ENCODE data around the gene SP1.
"Not testable (repeated sequence)": the region's sequence is repeated elsewhere in the genome, so short reads cannot be mapped to it uniquely, and the experiment has no call there.

The SP1 gene

DNA sequence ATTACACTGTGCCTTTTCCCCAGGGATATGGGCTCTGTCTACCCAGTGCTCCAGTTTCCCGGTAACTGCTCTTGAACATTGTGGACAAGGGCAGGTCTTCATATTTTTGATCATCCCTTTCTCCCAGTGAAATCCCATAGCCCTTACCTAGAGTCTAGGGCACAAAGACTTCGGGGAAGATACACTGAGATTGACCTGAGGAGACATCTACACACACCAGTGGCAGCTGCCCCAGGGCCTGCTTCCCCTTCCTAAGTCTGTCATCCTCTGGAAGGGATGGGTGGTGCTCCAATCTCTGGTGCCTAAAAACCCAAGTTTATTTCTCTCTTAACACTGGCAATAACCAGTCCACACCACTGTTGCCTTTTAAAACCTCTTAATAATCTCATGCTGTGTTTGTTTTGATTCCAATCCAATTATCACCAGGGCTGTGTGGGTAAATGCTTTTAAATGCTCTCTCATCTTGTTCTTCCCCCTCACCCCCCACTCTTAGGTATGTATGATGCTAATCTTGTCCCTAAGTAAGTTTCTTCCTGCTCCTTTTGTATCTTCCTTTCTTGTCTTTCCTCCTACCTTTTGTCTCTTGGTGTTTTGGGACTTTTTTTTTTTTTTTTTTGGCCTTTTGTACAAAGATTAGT is 35.9 kb downstream of the SP1 start:
- not testable (repeated sequence) for DNase-seq

DNA sequence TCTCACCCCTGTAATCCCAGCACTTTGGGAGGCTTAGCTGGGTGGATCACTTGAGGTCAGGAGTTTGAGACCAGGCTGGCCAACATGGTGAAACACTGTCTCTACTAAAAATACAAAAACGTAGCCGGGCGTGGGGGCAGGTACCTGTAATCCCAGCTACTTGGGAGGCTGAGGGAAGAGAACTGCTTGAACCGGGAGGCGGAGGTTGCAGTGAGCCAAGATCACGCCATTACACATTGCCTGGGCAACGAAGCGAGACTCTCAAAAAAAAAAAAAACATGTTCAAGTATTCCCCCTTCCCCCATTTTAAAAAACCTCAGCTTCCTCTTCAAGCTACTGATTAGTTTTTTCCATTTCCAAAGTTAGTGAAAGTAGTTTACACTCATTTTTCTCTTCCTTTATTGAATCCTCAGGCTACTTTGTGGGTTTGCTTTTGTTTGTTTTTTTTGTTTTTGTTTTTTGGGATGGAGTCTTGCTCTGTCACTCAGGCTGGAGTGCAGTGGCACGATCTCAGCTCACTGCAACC is 37.4 kb downstream of the SP1 start:
- DNase-seq = not testable (repeated sequence)

DNA sequence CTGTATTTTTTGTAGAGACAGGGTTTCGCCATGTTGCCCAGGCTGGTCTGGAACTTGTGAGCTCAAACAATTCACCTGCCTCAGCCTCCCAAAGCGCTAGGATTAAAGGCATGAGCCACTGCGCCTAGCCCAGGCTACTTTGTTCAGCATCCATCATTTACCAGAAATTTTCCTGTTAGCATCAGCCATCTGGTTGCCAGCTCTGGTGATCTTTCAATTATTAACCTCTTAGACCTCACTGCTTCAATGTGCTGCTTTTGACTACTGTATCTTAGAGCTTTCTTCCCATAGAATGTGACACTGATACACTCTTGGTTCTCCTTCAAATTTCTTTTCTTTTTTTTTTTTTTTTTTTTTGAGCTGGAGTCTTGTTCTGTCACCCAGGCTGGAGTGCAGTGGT is 38.2 kb downstream of the SP1 start:
- no peak for DNase-seq

DNA sequence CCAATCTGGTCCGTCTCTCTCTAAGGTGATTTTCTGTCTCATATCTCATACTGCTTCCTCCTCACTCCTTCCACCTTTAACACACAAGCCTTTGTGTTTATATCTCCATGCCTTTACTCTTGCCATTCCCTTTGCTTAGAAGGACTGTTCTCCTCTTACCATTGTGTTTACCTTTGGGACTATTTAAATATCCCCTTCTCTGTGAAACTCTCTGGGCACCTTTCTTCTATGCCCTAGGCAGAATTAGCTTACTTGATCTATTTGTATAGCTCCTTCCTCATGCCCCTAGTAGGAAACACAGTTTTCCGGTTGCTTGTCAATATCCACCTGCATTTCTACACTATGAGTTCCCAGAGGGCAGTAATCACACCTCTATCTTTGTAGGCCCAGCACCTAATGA is 39.8 kb downstream of the SP1 start:
- no peak for DNase-seq

DNA sequence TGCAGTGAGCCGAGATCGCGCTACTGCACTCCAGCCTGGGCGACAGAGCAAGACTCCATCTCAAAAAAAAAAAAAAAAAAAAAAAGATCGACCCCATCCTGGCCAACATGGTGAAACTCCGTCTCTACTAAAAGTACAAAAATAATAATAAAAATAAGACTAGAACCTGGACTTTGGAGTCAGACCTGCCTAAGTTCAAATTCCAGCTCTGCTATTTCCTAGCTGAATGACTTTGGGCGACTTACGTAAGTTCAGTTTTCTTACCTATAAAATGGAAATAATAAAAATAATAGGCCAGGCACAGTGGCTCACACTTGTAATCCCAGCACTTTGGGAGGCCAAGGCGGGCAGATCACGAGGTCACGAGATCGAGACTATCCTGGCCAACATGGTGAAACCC is 42.3 kb downstream of the SP1 start:
- DNase-seq = not testable (repeated sequence)

DNA sequence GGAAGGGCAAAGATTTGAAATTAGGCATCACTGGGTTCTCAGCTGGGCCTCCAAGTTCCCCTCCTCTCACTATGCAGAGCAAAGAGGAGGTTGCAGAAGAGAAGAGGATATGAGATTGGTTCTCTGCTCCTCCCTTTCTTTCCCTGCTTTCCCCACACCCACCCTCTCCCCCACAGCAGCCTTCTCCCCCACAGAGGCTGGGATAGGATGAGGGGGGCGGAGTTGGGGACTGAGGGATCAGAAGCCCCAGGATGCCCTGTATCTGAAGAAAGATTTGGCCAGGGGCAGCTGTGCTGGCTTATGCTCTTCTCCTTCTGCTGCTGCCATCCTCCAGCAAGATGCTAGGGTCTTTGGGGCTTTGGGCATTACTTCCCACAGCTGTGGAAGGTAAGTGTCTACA is 43.6 kb downstream of the SP1 start, which contains the start of gene AMHR2:
Gene AMHR2, plus strand, starts transcription at position 259 of the 400 bp plus-strand sequence. Its CDS starts 80 bp downstream, at position 339.
- DNase-seq = no peak

DNA sequence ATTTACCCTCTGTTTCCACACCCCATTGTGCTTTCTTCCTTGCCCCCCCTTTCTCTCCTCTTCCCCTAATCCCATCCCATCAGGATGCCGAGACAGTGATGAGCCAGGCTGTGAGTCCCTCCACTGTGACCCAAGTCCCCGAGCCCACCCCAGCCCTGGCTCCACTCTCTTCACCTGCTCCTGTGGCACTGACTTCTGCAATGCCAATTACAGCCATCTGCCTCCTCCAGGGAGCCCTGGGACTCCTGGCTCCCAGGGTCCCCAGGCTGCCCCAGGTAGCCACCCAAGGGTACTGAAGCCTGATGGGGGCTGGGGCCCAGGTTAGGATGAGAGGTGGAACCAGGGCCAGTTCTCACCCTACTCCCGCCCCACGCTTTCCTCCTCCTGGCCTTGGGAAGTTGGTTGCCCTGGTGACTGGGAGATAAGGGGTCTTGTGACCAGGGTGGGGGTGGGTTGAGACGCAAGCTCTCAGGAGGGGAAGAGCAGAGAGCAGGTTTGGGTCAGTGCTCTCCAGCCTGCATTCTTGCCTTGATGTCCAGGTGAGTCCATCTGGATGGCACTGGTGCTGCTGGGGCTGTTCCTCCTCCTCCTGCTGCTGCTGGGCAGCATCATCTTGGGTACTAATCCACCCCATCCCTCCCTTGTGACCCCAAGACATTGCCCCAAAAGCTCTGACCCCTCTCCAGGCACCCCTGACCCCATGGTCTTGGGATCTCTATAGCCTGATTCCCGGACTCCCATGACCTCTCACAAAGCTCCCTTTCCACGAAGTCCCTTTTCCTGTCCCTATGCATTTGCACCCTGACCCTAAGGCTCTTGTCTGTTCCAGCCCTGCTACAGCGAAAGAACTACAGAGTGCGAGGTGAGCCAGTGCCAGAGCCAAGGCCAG is 44.9 kb downstream of the SP1 start:
- no peak for DNase-seq

DNA sequence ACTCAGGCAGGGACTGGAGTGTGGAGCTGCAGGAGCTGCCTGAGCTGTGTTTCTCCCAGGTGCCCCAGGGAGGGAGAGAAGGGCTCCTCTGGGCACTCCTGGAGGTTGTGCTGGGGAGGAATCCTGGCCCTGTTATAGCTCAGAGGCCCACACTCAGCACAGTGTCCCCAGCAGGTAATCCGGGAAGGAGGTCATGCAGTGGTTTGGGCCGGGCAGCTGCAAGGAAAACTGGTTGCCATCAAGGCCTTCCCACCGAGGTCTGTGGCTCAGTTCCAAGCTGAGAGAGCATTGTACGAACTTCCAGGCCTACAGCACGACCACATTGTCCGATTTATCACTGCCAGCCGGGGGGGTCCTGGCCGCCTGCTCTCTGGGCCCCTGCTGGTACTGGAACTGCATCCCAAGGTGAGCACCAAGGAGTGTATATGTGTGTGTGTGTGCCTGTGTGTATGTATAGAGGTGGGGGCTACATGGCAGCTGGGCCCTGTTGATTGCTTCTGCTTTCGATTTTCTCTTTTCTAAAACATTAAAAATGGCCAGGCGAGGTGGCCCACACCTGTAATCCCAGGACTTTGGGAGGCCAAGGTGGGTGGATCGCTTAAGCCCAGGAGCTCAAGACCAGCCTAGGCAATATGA is 45.7 kb downstream of the SP1 start:
- DNase-seq = no peak

DNA sequence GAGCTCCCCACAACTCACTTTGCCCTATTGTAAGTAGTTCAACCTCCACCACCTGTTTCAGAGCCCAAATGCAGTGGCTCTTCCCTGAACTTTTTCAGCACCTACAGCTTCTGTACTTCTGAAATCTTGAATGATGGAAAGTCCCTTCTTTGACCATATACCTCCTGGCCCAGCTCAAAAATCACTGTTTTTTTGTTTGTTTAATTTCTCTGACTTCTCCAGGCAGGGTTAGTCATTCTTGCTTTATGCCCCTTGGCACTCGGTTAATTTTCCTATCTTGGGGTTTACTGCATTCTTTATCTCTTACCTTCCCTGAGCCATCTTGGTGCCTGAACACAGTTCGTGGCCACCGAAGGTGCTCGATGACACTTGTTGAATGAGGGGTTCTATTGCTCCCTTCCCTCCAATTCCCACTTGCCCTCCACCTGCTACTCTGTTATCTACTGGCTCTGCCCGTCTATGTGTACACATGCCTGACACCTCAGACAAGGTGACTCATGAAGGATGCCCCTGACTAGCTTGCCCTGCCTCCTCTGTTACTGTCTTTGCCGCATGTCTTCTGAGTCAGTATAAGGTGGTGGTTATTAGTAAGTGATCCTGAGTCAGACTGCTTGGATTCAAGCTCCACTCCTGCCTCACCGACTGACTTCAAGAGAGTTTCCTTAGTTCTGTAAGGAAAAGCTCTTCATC is 48.1 kb downstream of the SP1 start:
- DNase-seq = no peak

DNA sequence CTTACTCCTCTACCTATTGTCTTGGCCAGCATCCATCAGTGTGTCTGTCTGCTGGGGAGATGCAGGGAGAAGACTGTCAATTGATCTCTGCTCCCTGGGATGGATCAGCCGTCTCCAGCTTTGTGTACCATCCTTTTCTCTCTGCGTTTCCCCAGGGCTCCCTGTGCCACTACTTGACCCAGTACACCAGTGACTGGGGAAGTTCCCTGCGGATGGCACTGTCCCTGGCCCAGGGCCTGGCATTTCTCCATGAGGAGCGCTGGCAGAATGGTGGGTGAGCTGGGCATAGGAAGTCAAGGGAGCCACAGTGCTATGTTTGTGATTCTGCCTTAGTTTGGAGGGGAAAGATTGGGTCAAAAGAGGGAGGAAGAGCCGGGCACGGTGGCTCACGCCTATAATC is 48.8 kb downstream of the SP1 start:
- no peak for DNase-seq

DNA sequence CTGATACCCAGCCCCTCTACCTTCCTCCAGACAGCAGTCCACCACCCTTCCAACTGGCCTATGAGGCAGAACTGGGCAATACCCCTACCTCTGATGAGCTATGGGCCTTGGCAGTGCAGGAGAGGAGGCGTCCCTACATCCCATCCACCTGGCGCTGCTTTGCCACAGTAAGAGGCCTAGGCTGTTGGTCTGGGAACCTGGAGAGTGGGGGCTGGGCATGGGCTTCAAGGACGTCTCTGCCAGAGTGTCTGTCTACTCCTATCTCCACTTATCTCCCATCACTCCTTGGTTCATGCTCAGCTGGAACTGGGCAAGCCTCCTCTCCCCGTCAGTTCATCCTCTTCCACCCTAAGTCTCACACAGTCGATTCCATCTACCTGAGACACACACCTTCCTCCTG is 50.1 kb downstream of the SP1 start:
- DNase-seq = no peak

DNA sequence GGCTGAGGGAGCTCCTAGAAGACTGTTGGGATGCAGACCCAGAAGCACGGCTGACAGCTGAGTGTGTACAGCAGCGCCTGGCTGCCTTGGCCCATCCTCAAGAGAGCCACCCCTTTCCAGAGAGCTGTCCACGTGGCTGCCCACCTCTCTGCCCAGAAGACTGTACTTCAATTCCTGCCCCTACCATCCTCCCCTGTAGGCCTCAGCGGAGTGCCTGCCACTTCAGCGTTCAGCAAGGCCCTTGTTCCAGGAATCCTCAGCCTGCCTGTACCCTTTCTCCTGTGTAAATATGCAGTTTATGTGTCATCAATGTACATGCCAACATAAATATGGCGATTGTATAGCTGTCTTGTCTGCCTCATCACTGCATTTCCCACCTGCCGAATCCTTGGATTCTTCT is 51.2 kb downstream of the SP1 start:
- DNase-seq = no peak

DNA sequence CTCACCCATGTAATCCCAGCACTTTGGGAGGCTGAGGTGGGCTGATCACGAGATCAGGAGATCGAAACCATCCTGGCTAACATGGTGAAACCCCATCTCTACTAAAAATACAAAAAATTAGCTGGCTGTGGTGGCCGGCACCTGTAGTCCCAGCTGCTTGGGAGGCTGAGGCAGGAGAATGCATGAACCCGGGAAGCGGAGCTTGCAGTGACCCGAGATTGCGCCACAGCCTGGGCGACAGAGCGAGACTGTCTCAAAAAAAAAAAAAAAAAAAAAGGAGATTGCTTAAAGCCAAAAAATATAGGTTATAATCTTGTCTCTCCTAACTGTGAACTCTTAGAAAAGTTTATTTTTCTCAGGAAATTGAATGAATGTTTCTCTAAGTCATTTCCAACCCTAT is 55.4 kb downstream of the SP1 start:
- not testable (repeated sequence) for DNase-seq

DNA sequence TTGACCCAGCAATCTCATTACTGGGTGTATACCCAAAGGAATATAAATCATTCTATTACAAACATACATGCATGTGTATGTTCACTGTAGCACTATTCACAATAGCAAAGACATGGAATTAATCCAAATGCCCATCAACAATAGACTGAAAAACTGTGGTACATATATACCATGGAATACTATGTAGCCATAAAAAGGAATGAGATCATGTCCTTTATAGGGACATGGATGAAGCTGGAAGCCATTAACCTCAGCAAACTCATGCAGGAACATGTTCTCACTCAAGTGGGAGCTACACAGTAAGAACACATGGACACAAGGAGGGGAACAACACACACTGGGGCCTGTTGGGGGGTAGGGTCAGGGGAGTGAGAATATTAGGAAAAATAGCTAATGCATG is 59.6 kb downstream of the SP1 start:
- not testable (repeated sequence) for DNase-seq

DNA sequence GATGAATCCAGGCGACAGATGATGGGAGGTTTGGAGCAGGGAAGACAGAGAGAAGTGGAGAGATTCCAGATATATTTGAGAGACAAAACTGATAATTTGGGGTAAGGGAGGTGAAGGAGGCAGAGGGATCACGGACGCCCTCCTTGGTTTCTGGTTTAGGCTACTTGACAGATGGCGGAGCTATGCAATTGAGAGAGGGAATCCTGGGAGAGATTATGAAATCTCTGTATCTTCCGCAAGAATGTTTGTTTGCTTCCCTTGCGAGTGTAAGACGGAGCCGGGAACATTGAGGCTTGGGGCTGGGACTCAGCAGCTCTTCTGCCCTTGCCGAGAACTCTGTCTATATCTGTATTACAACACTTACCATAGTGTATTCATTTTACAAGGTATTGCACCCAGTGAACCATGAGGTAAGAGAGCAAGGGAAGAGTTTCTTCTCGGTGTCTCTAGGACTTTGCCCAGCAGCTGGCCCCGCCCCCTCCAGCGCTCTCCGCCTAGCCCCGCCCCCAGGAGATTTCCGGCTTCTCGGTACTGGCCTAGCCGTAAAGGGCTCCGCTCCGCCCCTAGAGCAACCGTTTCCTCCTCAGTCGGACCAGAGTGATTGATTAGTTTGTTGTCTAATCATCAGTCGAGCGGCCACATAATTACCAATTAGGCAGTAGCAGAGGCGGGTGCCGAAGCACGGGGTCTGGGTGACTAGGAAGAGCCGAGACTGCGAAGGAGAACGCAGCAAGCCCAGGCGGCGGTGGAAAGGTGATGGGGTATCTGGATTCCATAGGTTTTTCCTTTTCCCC is 61.3 kb downstream of the SP1 start, which contains the start of gene PRR13:
Gene PRR13, plus strand, starts transcription at position 695 of the 794 bp plus-strand sequence. CDS start 981 bp downstream, outside the sequence.
- DNase-seq = peak; percentile 94

DNA sequence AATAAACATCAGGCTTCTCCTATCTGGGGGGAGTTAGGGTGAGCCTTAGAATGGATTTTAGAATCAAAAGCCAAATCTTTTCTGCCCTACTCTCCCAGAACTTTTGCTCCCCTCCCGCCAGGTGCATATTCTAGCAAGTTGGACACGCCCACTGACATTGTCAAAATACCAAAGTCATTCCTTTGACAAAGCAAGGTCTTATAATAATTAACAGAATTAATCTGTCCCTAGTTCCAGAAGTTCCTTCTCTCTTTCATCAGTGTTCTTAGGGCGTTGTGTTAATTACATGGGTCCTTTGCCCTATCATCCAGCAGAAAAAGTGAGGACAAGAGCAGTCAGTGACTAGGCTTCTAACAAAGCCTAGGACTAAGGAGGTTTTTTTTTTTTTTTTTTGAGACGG is 64.0 kb downstream of the SP1 start:
- DNase-seq = no peak

DNA sequence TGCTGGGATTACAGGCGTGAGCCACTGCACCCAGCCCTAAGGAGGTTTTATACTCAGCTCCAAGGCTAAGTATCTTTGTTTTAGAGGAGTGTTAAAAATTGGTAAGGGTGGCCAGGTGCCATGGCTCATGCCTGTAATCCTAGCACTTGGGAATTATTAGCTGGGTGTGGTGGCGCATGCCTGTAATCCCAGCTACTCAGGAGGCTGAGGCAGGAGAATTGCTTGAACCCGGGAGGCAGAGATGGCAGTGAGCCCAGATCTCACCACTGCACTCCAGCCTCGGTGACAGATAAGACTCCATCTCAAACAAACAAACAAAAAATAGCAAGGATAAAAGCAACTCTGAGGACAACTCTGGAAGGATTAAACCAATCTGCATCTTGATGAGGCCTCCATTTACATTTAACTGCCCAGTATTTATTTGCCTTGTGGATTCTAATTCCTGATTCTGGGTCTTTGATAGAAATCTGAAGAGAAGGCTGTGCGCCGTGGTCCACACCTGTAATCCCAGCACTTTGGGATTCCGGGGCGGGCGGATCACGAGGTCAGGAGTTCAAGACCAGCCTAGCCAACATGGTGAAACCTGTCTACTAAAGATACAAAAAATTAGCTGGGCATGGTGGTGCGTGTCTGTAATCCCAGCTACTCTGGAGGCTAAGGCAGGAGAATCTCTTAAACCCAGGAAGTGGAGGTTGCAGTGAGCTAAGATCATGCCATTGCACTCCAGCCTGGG is 64.8 kb downstream of the SP1 start:
- not testable (repeated sequence) for DNase-seq

DNA sequence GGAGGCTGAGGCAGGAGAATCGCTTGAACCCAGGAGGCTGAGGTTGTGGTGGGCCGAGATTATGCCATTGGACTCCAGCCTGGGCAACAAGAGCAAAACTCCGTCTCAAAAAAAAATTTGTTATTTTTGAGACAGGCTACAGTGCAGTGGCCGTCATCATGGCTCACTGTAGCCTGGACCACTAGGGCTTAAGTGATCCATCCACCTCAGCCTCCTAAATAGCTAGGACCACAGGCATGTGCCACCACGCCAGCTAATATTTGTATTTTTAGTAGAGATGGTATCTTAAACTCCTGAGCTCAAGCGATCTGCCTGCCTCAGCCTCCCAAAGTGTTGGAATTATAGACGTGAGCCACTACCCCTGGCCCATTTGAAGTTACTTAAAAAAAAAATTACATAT is 71.0 kb downstream of the SP1 start:
- no peak for DNase-seq

DNA sequence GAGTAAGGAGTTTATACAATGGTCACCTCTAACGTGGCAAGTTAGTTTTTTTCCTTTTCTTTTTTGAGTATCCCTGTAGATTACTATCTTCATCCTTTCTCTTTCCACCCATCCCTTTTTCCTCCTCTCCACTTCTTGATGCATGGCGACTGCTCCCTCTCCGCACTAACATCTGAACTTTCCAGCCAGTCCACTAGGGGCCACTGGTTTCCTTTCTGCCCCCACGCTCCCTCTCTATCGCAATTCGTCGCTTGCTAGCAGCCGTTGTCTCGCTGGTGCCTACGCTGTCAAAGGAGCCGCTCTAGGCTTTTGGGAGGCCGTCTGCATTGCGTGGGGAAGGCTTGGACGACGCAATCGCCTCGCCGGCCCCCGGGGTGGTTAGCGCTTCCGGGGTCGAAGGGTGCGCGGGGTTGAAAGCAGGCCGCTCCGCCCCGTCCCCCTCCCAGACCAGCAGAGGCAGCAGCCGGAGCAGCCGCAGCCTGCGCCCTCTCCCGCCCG is 71.7 kb downstream of the SP1 start, which contains the start of gene PCBP2:
Gene PCBP2, plus strand, starts transcription at position 442 of the 498 bp plus-strand sequence. CDS start 2,699 bp downstream, outside the sequence.
- DNase-seq = peak; percentile 94

DNA sequence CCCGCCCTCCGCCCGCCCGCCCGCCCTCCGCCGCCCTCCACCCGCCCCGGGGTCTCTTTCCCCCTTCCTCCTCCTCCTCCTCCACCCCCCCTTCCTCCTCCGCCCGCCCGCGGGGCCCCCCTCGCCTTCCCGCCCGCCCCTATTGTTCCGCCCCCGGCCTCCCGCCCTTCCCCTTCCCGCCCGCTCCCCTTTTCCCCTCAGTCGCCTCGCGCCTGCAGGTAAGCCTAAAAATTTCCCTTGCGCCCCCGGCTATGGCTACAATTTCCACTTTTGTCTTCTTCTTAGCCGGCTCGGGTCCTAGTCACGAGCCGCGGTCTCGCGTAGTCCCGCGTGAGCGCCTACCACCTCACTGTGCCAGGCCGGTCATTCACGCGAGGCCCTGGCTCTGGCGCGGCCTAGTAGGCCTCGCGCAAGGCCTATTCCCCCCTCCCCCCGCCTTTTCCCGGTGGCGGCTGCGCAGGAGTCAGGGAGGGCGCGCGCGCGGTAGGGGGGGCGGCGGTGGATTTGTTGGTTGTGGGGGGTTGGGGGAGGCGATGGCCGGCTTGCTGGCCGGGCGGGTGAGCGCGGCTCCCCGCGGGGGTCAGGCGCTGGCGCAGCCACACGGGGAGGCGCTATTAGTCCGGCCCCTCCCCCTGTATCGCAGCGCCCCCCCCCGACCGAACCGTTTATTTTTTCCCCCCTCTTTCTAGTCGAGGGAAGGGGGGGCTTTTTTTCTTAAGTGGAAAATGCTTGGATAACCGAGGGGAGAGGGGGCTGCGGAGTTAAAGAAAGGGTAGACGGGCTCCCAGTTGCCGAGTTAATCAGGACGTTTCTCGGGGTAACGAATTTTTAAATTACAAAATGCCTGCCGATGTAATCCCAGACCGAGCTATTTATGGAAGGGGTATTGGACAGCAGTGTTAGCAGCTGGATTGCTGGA is 72.4 kb downstream of the SP1 start:
- DNase-seq = peak; percentile 26
